ENCODE results near the gene APOH.

The APOH gene

DNA sequence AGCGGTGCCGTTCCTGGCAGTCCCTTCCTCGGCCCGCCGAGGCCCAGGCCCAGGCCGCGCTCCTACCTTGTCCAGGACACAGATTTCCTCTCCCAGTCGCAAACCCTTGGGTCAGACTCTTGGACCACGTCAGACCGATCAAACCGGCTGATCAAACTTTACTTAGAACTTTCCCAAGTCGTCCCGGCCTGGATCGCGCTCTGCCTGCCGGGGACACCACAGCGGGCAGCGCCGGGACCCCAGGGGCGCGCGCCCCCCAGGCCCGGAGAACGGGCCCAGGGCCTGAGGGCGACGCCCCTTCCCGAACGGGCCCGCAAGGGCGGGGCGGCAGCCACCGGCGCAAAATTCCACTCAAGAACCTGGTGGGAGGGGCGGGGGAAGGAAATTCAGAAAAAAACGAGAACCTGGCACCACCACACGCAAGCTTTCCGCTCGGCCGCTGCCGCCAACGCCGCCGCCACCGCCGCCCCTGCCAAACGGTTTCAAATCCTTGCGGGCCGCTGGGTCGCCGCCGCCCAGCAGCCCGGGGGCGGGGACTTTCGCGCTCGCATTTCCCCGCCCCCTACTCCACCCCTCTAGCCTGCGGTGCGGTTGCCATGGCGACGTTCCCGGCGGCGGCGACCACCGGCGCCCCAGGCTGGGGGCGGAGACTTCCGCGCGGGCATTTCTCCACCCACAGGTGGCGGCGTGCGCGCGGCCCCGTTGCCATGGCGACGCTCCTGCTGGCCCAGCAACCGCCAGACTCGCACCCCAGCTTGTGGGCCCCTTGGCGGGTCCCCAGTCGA is 37.4 kb downstream of the APOH start, which contains the start of gene CEP112:
Gene CEP112, minus strand, starts transcription at position 541 of the 785 bp plus-strand sequence.
- DNase-seq (ENCODE audit: low spot score) = peak; percentile 87

DNA sequence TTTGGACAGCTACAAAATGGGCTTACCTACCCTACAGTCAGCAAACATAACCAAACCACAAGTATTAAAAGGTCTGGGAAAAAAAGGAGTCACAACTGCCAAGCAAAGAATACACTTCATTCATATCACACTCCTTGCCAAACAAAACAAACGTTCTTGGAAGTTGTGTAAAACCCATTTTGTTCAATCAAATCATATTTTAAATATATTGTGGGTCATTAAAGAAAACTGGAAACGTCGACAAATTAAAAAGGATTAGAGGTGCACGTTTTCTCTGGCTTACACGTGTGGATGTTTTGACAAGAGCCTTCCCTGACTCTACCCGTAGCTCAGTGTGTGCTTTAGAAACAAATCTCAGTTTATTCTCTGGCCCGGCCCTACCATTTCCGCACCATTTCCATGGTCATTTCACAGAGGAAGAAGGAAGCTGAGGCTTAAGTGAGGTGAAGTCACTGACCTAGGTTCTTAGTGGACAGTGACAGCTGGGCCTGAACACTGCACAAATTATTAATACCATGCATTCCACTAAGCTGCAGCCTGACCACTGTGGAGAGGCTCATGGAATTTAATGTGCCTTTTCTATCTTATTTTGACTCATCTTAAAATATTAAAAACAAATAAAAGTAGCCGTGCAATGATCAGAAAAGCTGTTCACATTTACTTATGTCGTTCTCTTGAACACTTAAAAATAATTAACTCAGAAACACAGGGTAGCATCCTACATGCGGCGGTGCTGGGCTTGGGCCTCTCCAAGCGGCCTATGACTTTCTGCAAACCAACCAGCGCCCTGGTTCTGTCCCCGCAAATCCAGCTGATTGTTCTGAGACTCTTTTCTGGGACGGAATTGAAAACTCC is 38.2 kb downstream of the APOH start:
- no peak for DNase-seq (ENCODE audit: low spot score)

DNA sequence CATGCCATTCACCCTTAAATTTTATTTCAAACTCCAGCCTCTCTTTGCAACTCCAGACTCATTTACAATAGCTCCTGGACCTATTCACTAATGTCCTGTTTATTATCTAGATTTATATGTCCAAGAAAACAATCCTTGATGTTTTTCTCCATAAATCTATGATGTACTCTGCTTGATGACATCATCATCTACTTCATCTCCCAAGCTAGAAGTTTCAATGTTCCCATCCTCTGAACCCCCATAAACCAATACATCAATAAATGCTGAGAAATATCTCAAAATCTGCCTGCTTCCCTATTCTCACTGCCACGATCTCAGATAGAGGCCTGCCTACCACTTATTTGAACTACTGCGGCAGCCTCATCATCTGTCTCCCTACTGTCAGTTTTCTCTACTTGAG is 41.5 kb downstream of the APOH start:
- DNase-seq (ENCODE audit: low spot score) = no peak

DNA sequence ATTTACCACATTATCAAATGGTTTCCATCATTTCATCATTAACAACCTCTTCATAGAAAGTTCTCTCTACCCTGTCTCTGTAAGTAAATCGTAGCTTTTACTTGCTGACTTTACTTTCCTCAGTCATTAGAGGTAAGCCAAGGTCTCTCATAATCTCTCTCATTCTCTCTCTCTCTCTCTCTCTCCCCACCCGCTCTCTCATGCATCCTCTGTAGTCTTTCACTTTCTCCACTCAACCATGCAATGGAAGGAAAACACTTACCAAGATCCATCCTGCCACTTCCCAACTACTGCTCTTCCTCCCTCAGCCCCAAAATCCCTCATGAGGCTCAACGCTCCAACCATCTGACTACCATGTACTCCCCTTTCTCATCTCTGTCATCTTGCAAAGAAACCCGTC is 43.4 kb downstream of the APOH start:
- DNase-seq (ENCODE audit: low spot score) = no peak

DNA sequence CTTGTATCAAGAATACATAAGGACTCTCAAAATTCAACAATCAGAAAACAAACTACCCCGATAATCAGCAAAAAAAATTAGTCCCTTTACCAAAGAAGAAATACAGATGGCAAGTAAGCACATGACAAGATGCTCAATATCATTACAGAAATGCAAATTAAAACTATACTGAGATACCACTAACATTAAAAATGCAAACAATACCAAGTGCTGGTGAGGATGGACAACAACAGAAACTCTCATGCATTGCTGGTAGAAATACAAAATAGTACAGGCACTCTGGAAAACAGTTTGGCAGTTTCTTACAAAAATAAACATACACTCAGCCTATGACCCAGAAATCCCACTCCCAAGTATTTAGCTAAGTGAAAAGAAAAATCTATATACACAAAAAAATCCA is 44.8 kb downstream of the APOH start:
- DNase-seq (ENCODE audit: low spot score) = no peak

DNA sequence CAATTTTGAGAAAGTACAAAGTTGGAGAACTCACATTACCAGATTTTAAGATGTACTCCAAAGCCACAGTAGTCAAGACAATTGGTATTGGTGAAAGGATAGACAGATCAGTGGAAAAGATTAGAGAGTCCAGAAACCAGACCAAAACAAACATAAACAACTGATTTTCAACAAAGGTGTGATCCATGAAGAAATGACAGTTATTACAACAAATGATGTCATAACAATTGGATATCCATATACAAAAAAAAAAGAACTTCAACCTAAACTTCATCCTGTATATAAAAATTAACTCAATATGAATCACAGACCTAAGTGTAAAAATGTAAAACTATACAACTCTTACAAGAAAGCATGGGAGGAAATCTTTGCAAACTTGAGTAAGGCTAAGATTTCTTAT is 45.7 kb downstream of the APOH start:
- no peak for DNase-seq (ENCODE audit: low spot score)

DNA sequence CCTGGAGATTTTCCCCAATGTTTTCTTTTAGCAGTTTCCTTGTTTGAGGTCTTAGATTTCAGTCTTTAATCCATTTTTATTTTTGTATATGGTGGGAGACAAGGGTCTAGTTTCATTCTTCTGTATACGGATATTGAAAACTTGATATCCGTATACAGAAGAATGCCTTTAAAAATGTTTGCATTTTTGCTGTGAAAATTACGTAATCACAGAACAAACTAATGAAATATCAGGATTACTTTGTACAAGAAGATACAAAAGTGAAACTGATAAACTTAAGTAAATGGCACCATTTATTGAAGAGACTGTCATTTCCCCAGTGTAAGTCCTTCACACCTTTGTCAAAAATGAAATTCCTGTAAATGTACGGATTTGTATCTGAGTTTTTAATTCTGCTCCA is 50.6 kb downstream of the APOH start:
- no peak for DNase-seq (ENCODE audit: low spot score)

DNA sequence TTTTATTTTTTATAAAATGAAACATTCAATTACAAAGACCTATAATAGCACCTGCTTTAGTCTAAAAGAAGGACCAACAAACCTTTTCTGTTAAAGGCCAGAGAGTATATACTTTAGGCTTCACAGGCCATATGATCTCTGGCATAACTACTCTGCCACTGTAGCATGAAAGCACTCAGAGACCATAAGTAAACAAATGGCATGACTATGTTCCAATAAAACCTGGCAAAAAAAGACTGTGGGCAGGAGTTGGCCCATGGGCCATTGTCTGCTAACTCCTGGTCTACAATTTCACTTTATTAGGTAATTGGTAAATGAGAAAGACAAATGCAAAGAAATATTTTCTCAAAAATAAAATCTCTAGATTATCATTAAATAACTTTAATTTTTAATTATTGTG is 52.2 kb downstream of the APOH start:
- no peak for DNase-seq (ENCODE audit: low spot score)

DNA sequence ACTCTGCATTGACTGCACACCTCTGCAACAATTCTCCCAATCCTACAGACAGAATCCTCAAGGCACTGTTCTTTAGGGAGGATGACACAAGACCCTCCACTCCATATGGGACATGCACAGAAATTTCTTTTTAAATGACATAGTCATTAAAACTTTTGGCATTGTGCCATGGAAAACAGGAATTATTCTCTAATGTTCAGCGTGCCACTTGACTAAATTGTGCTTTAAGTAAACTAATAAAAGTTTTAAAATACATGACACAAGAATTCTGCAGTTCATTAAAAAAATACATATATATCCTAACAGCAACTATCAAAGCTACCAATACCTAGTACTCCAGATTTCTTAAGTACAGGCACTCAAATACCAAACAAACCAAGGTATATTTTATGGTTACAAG is 53.3 kb downstream of the APOH start:
- DNase-seq (ENCODE audit: low spot score) = no peak

DNA sequence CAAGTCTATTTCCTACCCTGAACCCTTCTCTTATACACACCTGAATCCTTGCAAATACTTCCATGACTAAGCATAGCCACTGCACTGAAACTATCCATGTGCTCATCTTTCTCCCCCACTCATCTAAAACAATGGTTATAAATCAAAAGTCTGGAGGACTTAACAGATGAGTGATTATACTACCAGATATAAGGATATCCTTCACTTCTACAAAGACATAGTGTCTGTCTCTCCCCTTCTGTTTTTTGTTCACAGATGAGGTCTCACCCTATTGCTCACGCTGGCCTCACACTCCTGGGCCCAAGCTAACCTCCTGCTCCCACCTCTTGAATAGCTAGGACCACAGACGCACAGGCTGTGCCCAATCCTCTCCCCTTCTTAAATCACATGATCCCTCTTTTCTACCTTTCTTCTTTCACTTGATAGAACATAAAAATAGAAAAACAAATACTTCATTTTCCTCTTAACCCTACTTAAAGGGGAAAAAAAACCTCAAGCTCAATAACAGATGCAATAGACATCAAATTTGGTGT is 56.5 kb downstream of the APOH start:
- DNase-seq (ENCODE audit: low spot score) = no peak

DNA sequence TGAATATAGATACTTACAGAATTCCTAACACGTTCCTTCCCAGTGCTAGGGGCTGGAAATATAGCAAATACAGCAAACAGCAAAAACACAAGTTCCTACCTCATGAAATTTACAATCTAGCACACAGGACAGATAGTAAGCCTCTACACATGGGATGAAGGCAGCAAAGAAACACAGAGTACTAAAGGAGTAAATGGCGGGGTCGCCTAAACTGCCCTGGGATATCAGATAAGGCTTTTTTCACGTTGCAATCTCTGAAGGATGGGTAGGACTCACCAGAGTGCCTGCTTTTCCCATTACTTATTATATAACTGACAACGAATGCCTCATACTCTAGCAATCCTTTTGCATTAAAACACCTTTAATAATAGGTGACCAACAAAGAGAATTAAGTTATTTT is 57.1 kb downstream of the APOH start:
- no peak for DNase-seq (ENCODE audit: low spot score)

DNA sequence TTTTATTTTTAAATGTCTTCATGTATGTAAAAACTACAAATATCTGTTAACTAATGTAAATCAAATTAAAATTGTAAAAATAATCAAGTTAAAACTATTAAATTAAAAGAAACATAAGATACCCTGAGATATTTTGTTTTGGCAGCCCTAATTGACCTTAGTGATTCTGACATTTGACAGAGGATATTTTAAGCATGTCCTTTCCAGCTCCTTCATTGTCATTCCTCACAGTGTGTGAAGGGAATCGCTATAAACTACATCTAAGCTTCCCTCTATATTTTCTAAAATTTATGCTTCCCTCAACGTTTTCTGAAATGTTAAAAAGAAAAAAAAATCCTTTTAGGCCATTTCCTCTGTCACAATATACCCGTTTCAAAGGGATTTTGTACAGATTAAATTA is 57.5 kb downstream of the APOH start:
- no peak for DNase-seq (ENCODE audit: low spot score)

DNA sequence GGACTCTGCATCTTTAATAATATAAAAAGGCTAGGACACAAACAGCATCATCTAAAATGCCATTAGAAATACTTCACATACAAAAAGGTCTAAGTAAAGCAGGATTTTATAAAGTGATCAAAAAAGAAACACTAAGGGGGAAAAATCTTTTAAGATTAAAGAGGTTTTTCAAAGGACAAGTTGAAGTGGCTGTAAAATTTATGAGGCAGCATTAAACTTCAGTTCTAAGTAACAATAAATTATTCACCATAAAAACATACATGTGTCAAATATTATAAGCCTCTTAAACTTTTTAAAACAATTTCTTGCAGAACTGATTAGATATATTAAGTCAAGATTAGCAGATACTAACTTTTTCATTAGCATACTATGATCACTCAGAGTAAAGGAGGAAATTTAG is 58.0 kb downstream of the APOH start:
- DNase-seq (ENCODE audit: low spot score) = no peak

DNA sequence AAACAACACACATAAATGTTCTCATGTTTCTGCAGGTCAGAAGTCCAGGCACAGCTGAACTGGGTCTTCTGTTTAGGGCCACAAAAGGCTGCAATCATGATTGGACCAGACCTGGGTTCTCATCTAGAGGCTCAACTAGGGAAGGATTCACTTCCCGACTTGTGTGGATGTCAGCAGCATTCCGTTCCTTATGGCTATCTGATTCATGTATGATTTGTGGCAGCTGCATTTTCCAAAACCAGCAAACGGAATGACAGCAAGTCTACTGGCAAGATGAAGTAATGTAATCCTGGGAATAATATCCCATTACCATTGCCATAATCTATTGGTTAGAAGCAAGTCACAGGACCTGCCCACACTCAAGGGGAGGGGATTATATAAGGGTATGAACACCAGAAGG is 59.4 kb downstream of the APOH start:
- no peak for DNase-seq (ENCODE audit: low spot score)

DNA sequence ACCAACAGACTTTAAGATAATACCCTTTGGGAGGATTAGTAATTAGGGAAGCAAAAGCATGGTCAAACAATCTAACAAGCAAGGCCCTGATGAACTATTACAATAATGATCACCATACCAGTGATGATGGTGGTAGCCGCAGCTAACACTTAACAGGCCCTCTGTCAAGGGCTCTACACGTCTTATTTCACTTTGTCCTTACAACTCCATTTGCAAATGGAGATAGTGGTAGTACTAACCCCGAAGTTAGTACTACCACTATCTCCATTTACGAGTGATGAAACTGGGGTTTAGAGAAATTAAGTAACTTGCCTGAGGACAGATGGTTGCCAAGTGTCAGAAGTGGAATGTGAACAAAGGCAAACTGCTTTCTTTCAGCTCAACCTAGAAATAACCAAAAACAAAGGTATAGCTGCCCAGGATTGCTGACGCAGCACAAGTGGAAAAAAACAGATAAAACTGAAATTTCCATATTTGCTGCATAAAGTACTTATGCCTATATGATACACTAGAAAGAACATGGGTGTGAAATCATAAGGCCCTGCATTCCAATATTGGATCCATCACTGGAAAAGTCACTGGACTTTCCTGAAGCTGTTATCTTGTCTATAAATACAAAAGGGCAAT is 61.9 kb downstream of the APOH start:
- DNase-seq (ENCODE audit: low spot score) = no peak

DNA sequence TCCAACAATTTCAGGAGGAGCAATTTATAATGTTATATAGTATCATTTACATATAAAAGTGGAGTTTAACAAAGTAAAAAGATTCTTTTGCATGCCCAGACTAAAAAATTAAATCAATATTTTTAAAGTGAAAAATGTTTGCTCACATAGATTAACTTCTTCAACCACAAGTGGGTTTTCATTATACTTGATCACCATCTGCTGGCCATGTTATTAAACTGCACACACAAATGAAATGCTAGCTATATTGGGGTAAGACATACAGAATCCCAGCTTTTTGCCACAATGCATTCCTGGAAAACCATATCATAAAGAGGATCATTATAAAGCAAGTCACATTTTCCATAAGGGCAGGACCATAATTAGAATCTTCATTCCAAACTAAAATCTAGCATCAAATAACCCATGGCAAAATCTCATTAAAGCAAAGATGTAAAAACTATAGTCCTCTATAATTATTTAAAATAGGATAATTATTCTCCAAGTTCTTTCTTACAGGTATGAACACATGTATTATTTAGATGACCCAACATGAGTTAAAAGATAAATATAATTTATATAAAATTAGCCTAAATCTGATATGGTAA is 63.6 kb downstream of the APOH start:
- peak; percentile 35 for DNase-seq (ENCODE audit: low spot score)

All from CD4-positive, alpha-beta T cell treated with Interleukin-6 at 100 ng/mL for 8 hours (primary cell).